CD4-positive, alpha-beta T cell treated with Interleukin-12 subunit alpha and Interleukin-12 subunit beta, for 1 hour (primary cell): ENCODE data around the gene GJB4.
"Not testable (repeated sequence)": the region's sequence is repeated elsewhere in the genome, so short reads cannot be mapped to it uniquely, and the experiment has no call there.

Experiments used
- DNase-seq: peaks from one replicate; pipeline ENCODE4 v3.0.0-alpha.2; 2020

GJB4 gene

GRCh38 chr1:34759503-34760357 is at the start of gene GJB4:
Gene GJB4 (plus strand): TSS chr1:34759740. CDS start chr1:34761255, 1,515 bp downstream.
- no peak for DNase-seq

- no peak for DNase-seq
These were observed 48.7 kb upstream of the GJB4 start for GRCh38 chr1:34710812-34711211.

- no peak for DNase-seq
These were observed 48.1 kb upstream of the GJB4 start for GRCh38 chr1:34711485-34711884.

GRCh38 chr1:34712007-34712688 is 47.4 kb upstream of the GJB4 start:
- no peak for DNase-seq

- DNase-seq, result no peak
These were observed 46.1 kb upstream of the GJB4 start for GRCh38 chr1:34713443-34713842.

- no peak for DNase-seq
These were observed 45.2 kb upstream of the GJB4 start for GRCh38 chr1:34714386-34714785.

- DNase-seq, result no peak
These were observed 44.4 kb upstream of the GJB4 start for GRCh38 chr1:34715139-34715538.

GRCh38 chr1:34721241-34721640 is 38.3 kb upstream of the GJB4 start:
- DNase-seq, result no peak

GRCh38 chr1:34721646-34722355 is 37.7 kb upstream of the GJB4 start:
- DNase-seq, result no peak

- DNase-seq, result no peak
These were observed 32.7 kb upstream of the GJB4 start for GRCh38 chr1:34726861-34727260.

GRCh38 chr1:34730485-34730884 is 29.1 kb upstream of the GJB4 start:
- no peak for DNase-seq

GRCh38 chr1:34732831-34733230 is 26.7 kb upstream of the GJB4 start:
- not testable (repeated sequence) for DNase-seq

- no peak for DNase-seq
These were observed 22.8 kb upstream of the GJB4 start for GRCh38 chr1:34736692-34737091.

- DNase-seq, result not testable (repeated sequence)
These were observed 22.3 kb upstream of the GJB4 start for GRCh38 chr1:34737236-34737635.

GRCh38 chr1:34739613-34740012 is 19.9 kb upstream of the GJB4 start:
- DNase-seq, result no peak

- DNase-seq, result no peak
These were observed 19.2 kb upstream of the GJB4 start for GRCh38 chr1:34740161-34740868.

GRCh38 chr1:34742667-34743270 is 16.8 kb upstream of the GJB4 start:
- peak; percentile 61 for DNase-seq

GRCh38 chr1:34743775-34744174 is 15.8 kb upstream of the GJB4 start:
- DNase-seq, result no peak

- DNase-seq, result no peak
These were observed 14.7 kb upstream of the GJB4 start for GRCh38 chr1:34744851-34745250.

- no peak for DNase-seq
These were observed 13.9 kb upstream of the GJB4 start for GRCh38 chr1:34745666-34746065.

- DNase-seq, result no peak
These were observed 13.4 kb upstream of the GJB4 start for GRCh38 chr1:34746101-34746500.
